AG04450 (cell line): Measurements from ENCODE around the gene TMEM203. TPM values are rescaled to one million over a fixed set of nuclear protein-coding genes. Genes with fewer than 3 reads are reported as not detected.
A peak's percentile ranks its signal among the peaks of the same experiment; 100 is the strongest.

Experiments
- CTCF ChIA-PET: fragments of 300-600, 350-600 bp; formaldehyde crosslinking; extraction: SDS; loops from one replicate; lab custom pipeline; 2022; ENCODE audit warnings: antibody characterized with exemption, inconsistent platforms; lab: Charles Lee
- POLR2A ChIA-PET: fragments of 350-600 bp; formaldehyde crosslinking; extraction: SDS; loops from one replicate; lab custom pipeline; 2021; ENCODE audit warnings: antibody characterized with exemption, inconsistent platforms; lab: Yijun Ruan, JAX
- DNase-seq: peaks from one replicate; pipeline ENCODE4 v3.0.0-alpha.2; 2011; ENCODE audit warnings: low read depth, low spot score
- H3K27ac ChIP-seq: one replicate; pipeline ENCODE4 v1.5.1; 2012; ENCODE audit warnings: low read depth, low read length, control low read depth
- H3K27me3 ChIP-seq: one replicate; pipeline ENCODE4 v1.6.0; 2012; ENCODE audit warnings: low read length; ENCODE audit not compliant: control insufficient read depth, insufficient read depth
- H3K4me3 ChIP-seq: 2 replicates; pipeline ENCODE4 v1.5.1; 2011; ENCODE audit warnings: mild to moderate bottlenecking, low read depth, low read length, control low read depth
- H3K9me3 ChIP-seq: 2 replicates; pipeline ENCODE4 v1.5.1; 2012; ENCODE audit warnings: low read length; ENCODE audit not compliant: control insufficient read depth, insufficient read depth
- CTCF ChIP-seq: IDR thresholded peaks from 2 replicates; pipeline ENCODE4 v1.5.1; 2011; ENCODE audit warnings: low read depth, low read length, control low read depth, inconsistent platforms
- polyA plus RNA-seq: library from polyadenylated mRNA; depleted of rRNA; stranded (reverse); fragments of >200 nt; gene quantifications from 2 replicates; pipeline ENCODE4 v1.2.3, GENCODE V29; 2011

The TMEM203 gene
- polyA plus RNA-seq, 1 experiment, result 50.2 TPM

DNA sequence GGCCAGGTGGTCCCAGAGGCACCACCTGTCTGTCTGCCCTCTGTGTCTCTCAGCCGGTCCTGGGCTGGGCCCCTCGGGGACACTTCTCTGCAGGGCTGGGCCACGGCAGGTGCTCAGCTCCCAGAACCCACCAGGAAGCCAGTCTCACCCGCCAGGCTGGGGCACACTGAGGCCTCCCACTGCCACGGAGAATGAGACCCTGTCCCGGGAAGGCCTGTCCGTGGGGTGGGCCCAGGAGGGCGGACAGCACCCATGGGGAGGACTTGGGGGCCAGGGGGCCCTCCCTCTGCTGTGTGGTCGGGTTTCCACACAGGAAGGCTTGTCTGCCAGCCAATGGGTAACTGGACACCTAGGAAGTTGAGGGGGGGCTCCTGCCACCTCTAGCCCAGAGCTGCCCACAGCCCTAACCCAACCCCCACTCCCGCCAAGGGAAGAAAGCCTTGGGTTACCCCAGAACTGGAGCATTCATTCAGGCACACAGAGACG lies 31.5 kb upstream of the TMEM203 start:
- Histone ChIP-seq H3K27ac (no peak overlapping the region), H3K9me3 (no peaks in the 10 kb centered on the region; the same call in 1 of the 2 replicates), H3K27me3 (no peaks in the 10 kb centered on the region), H3K4me3 (no peak overlapping the region)
- no peak for TF ChIP-seq CTCF
- ChIA-PET CTCF (interaction anchor here (0.5 to 2.0 kb wide), 46 partner anchors 8 to 813 kb away, joined by 3 to 29 read pairs (median 4); partner anchors contain the start of genes ANAPC2, CYSRT1, EXD3 and MAN1B1), POLR2A (interaction anchor here (0.6 to 1.0 kb wide), 3 partner anchors 14 to 116 kb away, joined by 3 to 7 read pairs (median 4); partner anchors contain the start of gene TPRN)
- DNase-seq, result no peak

DNA sequence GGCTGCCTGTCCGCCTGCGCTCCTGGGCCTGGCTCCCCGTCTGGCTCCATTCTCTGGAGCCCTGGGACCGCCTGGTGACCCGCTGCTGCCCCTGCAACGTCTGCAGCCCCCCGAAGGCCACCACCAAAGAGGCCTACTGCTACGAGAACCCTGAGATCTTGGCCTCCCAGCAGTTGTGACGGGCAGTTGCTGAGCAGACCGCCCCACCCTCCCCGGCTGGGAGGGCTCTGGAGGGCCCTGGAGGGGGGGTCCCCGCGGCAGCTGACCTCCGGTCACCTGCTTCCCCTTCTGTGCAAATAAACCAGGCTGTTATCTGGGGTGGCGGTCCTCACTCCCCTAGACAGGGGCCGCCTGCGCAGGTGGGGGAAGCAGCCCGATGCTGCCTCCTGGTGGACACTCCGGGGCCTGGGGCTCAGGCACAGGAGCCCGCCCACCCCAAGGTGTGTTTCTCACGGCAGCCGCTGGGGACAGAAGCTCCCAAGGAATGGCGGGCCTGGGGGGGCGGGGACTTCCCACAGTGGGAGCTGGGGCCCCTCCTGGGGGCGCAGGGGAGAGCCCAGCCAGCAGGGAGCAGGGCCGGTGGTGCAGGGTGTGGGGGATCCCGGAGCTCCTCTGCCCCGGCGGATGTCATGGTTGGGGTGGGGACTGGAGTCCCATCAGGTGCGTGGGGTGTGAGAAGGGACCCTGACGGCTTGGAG lies 30.9 kb upstream of the TMEM203 start:
- POLR2A ChIA-PET, result interaction anchor here (0.6 to 1.0 kb wide), 4 partner anchors 13 to 190 kb away, joined by 3 to 7 read pairs (median 4); partner anchors contain the start of genes NPDC1 and TPRN
- peak; percentile 95 for TF ChIP-seq CTCF
- no peak overlapping the region for H3K27ac ChIP-seq
- H3K9me3 ChIP-seq, result no peaks in the 10 kb centered on the region; the same call in 1 of the 2 replicates
- peak; percentile 33 for DNase-seq
- no peak overlapping the region for H3K4me3 ChIP-seq
- H3K27me3 ChIP-seq, result no peaks in the 10 kb centered on the region
- CTCF ChIA-PET, result interaction anchor here (0.5 to 2.0 kb wide), 45 partner anchors 9 to 812 kb away, joined by 3 to 29 read pairs (median 4); partner anchors contain the start of genes ANAPC2, CYSRT1, EXD3 and MAN1B1

DNA sequence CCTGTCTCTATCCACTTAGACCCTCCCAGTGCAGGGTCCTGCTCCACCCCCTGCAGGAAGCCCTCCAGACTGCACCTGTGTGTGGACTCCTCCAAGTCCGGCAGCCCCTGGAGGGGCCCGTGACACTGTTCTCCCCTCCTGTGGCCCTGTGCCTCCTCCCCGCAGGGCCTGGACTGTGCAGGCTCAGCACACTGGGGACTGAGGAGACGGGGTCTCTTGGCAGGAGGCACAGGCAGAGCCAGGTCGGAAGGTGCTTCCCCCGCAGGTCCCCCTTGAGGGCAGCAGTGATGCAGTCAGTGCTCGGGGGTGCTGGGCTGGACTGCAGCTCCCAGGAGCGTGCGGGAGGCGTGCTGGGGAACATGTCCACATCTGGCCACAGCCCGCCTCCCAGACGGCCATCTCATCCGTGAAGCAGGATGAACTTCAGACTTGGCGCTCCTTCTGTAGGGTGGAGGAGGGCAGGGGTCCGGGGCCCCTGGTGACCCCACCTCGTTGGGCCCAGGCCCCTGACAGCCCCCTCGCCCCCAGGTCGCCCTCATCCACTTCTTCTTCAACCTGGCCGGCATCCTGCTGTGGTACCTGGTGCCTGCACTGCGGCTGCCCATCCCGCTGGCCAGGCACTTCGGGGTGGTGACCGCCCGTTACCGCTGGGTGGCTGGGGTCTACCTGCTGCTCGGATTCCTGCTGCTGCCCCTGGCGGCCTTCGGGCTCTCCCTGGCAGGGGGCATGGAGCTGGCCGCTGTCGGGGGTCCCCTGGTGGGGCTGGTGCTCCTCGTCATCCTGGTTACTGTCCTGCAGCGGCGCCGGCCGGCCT lies 30.2 kb upstream of the TMEM203 start:
- no peak for TF ChIP-seq CTCF
- Histone ChIP-seq H3K4me3 (no peak overlapping the region), H3K27me3 (no peaks in the 10 kb centered on the region), H3K9me3 (no peaks in the 10 kb centered on the region; the same call in 1 of the 2 replicates), H3K27ac (no peak overlapping the region)
- DNase-seq, result no peak
- POLR2A ChIA-PET, result interaction anchor here (0.6 to 1.0 kb wide), 3 partner anchors 13 to 189 kb away, joined by 3 to 7 read pairs (median 4); partner anchors contain the start of genes NPDC1 and TPRN
- CTCF ChIA-PET, result interaction anchor here (1.0 to 2.0 kb wide), 13 partner anchors 8 to 173 kb away, joined by 3 to 29 read pairs (median 5); partner anchors contain the start of genes ANAPC2, CYSRT1, RNF208 and RNF224

- no peak overlapping the region for H3K4me3 ChIP-seq
- no peak for DNase-seq
- POLR2A ChIA-PET, result no interaction called here
- H3K9me3 ChIP-seq, result no peaks in the 10 kb centered on the region; the same call in 1 of the 2 replicates
- H3K27me3 ChIP-seq, result no peaks in the 10 kb centered on the region
- CTCF ChIA-PET, result interaction anchor here (0.6 kb wide), 1 partner anchor 189 kb away, joined by 3 read pairs; the partner anchor contains the start of gene NPDC1
- TF ChIP-seq CTCF, result no peak
- no peak overlapping the region for H3K27ac ChIP-seq
Observed at GRCh38 chr9:137234758-137235423, 29.4 kb upstream of the TMEM203 start.
